ENCODE measurements around the gene PPIAL4G. TPM values are rescaled to one million over a fixed set of nuclear protein-coding genes. Genes with fewer than 3 reads are reported as not detected.

Gene PPIAL4G
- total RNA-seq, 1 donor from 2014 or later = not detected

Other genes starting within 250 kb of the PPIAL4G start
- gene NBPF14, start 112.7 kb upstream of the PPIAL4G start, total RNA-seq = 1.4 and 5.2 TPM in 2 replicates